Renal pelvis (tissue), 12 donors: ENCODE data around the gene NUP50. TPM values are rescaled to one million over a fixed set of nuclear protein-coding genes. Genes with fewer than 3 reads are reported as not detected.
A peak's percentile ranks its signal among the peaks of the same experiment; 100 is the strongest.

ENCODE experiments used
- DNase-seq: peaks from one replicate; pipeline ENCODE4 v3.0.0-alpha.2; 2013
- long read RNA-seq, 16 experiments: transcript quantifications; one replicate each; lab custom pipeline, GENCODE V29; 2026
- polyA plus RNA-seq, 3 donors: library from polyadenylated mRNA; unstranded; fragments of 120-200 nt; gene quantifications; one replicate each; pipeline ENCODE4 v1.2.1, GENCODE V29; 2013; ENCODE audit not compliant: insufficient read length in 3 of 3

Gene NUP50, protein sequence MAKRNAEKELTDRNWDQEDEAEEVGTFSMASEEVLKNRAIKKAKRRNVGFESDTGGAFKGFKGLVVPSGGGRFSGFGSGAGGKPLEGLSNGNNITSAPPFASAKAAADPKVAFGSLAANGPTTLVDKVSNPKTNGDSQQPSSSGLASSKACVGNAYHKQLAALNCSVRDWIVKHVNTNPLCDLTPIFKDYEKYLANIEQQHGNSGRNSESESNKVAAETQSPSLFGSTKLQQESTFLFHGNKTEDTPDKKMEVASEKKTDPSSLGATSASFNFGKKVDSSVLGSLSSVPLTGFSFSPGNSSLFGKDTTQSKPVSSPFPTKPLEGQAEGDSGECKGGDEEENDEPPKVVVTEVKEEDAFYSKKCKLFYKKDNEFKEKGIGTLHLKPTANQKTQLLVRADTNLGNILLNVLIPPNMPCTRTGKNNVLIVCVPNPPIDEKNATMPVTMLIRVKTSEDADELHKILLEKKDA
- 10 to 100 TPM; 48.0 to 59.3 (median 52.8) TPM for polyA plus RNA-seq
- long read RNA-seq, donor 1, full-length matches to known transcripts: 10 of 10 reads
- long read RNA-seq, donor 1, partial matches to known transcripts: 0 of 10 reads
- long read RNA-seq, donor 1, other reads (novel, unspliced or antisense): 0 of 10 reads
- long read RNA-seq, donor 2, full-length matches to known transcripts: 11 of 11 reads
- long read RNA-seq, donor 2, partial matches to known transcripts: 0 of 11 reads
- long read RNA-seq, donor 2, other reads (novel, unspliced or antisense): 0 of 11 reads
- long read RNA-seq, donor 3, full-length matches to known transcripts: 8 of 14 reads
- long read RNA-seq, donor 3, partial matches to known transcripts: 6 of 14 reads
- long read RNA-seq, donor 3, other reads (novel, unspliced or antisense): 0 of 14 reads
- long read RNA-seq, donor 4, full-length matches to known transcripts: 3 of 3 reads
- long read RNA-seq, donor 4, partial matches to known transcripts: 0 of 3 reads
- long read RNA-seq, donor 4, other reads (novel, unspliced or antisense): 0 of 3 reads
- long read RNA-seq, donor 5, full-length matches to known transcripts: 5 of 5 reads
- long read RNA-seq, donor 5, partial matches to known transcripts: 0 of 5 reads
- long read RNA-seq, donor 5, other reads (novel, unspliced or antisense): 0 of 5 reads
- long read RNA-seq, donor 6, full-length matches to known transcripts: 16 of 16 reads
- long read RNA-seq, donor 6, partial matches to known transcripts: 0 of 16 reads
- long read RNA-seq, donor 6, other reads (novel, unspliced or antisense): 0 of 16 reads
- long read RNA-seq, donor 7, full-length matches to known transcripts: 4 of 27 reads
- long read RNA-seq, donor 7, partial matches to known transcripts: 23 of 27 reads
- long read RNA-seq, donor 7, other reads (novel, unspliced or antisense): 0 of 27 reads
- long read RNA-seq, donor 8, full-length matches to known transcripts: 2 of 2 reads
- long read RNA-seq, donor 8, partial matches to known transcripts: 0 of 2 reads
- long read RNA-seq, donor 8, other reads (novel, unspliced or antisense): 0 of 2 reads
- long read RNA-seq, donor 9, full-length matches to known transcripts: 9 of 19 reads
- long read RNA-seq, donor 9, partial matches to known transcripts: 10 of 19 reads
- long read RNA-seq, donor 9, other reads (novel, unspliced or antisense): 0 of 19 reads
- long read RNA-seq, donor 10, full-length matches to known transcripts: 6 of 16 reads
- long read RNA-seq, donor 10, partial matches to known transcripts: 10 of 16 reads
- long read RNA-seq, donor 10, other reads (novel, unspliced or antisense): 0 of 16 reads
- long read RNA-seq, donor 11, full-length matches to known transcripts: 5 of 5 reads
- long read RNA-seq, donor 11, partial matches to known transcripts: 0 of 5 reads
- long read RNA-seq, donor 11, other reads (novel, unspliced or antisense): 0 of 5 reads
- long read RNA-seq, donor 12, full-length matches to known transcripts: 14 of 14 reads
- long read RNA-seq, donor 12, partial matches to known transcripts: 0 of 14 reads
- long read RNA-seq, donor 12, other reads (novel, unspliced or antisense): 0 of 14 reads
- long read RNA-seq, donor 13, full-length matches to known transcripts: 4 of 4 reads
- long read RNA-seq, donor 13, partial matches to known transcripts: 0 of 4 reads
- long read RNA-seq, donor 13, other reads (novel, unspliced or antisense): 0 of 4 reads
- long read RNA-seq, donor 14, full-length matches to known transcripts: 16 of 46 reads
- long read RNA-seq, donor 14, partial matches to known transcripts: 30 of 46 reads
- long read RNA-seq, donor 14, other reads (novel, unspliced or antisense): 0 of 46 reads
- long read RNA-seq, donor 15, full-length matches to known transcripts: 15 of 15 reads
- long read RNA-seq, donor 15, partial matches to known transcripts: 0 of 15 reads
- long read RNA-seq, donor 15, other reads (novel, unspliced or antisense): 0 of 15 reads
- long read RNA-seq, donor 16, full-length matches to known transcripts: 6 of 82 reads
- long read RNA-seq, donor 16, partial matches to known transcripts: 76 of 82 reads
- long read RNA-seq, donor 16, other reads (novel, unspliced or antisense): 0 of 82 reads

DNA sequence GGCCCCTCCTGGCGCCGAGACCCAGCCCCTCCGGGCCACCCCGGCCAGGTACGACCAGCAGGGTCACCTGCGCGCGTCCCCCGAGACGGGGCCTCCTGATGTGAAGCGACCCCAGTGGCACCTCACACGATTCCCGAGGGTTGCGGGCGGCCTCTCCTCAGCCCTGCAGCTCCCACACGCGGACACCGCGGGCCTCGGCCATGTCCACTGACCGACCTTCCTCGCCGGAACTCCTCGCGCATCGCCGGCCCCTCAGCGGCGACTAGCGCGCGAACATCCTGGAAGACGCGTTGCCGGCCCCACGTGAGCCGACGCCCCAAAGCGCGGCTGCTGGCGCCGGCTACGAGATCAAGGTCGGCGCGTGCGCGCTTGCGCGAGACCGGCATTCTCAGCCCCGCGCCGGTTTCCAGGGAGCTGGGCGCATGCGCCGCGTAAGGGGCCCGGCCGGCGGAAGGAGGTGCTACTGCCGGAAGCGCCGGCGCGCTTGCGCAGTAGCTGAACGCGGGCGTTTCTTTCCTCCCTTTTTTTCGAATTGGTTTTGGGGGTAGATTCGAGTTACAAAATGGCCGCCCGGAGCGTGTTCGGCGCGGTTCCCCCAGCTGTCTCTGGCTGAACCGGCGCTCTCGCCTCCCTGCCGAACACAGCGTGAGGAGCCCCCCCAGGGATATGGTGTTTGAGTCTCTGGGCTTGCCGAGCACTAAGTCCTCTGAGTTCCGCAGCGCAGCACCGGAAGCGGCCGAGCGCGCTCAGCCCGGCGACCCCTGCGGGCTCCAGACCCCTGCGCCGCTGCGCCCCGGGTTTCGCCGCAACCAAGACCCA lies at the start of gene NUP50:
Gene NUP50, plus strand, starts transcription at position 475 of the 819 bp plus-strand sequence. CDS start 4,253 bp downstream, outside the sequence.
- DNase-seq: peak; percentile 94

DNA sequence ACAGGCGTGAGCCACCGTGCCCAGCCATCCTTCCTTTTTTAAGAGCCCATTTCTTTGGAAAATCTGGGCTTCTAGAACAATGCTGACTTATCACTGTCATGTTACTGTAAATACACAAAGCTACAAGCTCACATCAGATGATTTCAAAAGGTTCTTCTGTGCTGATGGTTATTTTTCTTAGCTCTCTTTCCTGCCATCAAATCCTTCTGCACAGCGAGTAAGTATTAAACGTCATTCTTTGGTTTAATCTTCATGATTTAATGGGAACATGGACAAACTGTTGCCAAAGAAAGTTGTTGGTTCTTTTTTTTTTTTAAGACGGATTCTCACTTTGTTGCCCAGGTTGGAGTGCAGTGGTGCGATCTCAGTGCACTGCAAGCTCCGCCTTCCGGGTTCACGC lies 43.3 kb upstream of the NUP50 start:
- DNase-seq: no peak

DNA sequence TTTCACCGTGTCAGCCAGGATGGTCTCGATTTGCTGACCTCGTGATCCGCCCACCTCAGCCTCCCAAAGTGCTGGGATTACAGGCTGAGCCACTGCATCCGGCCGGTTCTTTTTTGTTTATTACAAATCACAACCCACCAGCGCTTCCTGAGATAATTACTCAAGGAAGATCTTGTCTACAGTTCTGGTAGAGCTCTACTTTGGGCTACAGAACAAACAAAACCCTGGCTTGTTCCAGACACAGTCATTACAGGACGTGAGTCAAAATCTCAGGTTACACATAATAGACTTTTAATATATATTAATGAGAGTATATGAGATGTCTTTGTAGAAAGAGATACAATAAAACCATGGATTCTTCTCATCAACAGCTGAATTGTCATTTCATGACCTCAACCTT lies 42.8 kb upstream of the NUP50 start:
- DNase-seq: no peak

DNA sequence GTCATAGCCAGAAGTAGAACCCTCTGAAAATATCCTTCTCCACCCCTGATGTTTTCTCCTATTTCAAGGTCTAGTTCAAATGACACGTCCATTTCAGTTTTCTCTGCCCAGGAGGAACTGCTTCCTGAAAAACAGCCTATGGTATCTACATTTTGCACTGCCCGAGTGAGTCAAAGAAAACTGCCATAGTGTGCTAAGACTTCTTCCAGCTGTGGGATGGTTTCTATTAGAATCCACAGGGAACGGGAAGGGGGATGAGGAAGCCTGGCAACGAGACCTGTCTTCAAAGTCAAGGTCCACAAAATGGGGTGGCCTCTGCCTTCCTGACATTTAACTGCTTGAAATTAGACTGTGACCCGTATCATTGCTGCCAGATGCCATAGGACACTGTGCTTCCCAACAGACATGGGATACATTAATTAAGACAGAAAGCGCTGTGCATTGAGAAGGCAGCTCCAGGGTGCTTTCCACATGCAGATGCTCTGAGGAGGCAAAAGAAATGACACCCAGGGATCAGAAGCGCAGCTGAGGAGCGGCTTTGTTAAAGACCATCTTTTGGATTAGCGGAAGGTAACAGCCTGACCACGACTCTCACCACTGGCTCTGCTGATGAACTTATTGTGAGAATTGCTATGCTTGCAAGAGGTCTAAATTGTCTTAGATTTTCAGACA lies 39.4 kb upstream of the NUP50 start:
- no peak for DNase-seq

DNA sequence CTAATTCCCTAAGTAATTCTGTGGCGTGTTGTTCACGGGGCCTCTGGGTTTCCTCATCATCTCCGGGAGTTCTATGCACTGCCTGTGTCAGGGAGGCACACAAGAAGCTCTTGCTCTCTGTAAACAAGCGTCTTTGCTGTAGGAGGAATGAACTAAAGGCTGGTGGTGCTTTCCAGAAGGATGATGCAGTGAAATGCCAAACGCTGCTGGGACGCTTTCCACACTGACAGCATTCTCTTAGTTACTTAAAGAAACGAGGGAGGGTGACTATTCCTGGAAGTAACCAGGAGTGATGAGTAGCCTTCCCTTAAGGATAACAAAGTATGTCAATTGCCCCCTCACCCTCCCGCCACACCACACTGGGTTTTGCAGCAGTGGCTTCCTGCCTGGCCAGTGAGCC lies 38.5 kb upstream of the NUP50 start:
- DNase-seq: no peak

DNA sequence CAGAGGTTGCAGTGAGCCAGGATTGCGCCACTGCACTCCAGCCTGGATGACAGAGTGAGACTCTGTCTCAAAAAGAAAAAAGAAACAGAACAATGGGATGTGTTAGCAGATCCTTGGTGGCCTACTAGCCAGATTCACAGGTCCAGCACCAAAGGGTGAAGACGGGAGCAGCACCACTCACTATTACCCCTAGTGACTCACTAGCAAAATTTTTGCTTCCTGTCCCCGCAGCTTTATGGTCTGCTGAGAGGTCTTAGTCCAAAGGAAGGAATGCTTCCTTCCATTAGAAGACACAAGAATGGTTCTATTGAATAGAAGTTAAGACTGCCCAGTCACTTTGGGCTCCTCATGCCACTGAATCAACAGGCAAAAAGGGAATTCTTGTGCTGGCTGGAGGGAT lies 35.9 kb upstream of the NUP50 start:
- no peak for DNase-seq

DNA sequence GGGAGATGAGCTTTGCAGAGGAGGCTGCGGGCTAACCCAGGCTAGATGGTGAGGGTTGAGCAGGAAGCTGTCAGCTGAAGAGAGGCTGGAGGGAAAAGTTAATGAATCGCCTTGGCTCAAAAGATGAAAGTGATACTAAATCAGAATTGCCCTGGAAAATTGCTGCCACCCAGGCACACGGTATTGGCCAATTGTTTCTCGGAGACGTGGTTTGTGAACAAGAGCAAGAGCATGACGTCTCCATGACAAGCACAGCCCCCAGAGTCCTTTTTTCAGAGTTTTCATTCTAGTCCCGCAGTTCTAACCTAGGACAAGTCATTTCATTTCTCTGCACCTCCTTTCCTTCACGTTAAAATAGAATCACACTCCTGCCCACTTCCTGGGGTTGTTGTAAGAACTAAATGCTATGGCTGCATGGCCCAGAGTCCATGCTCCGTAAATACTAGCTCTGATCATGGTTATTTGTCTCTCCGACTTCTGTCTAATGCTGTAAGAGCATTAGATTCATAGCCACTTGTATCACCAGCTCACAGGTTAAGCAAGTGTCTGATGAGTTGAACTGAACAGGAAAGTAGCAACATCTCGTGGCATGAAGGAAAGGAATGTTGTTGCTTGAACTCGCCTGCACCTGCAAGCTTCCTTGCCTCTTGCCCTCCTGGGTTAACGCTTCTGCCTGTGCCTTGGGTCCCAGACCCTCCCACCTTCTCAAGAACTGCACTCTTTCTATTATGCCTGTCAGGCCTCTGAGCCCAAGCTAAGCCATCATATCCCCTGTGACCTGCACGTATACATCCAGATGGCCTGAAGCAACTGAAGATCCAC lies 33.8 kb upstream of the NUP50 start:
- no peak for DNase-seq

DNA sequence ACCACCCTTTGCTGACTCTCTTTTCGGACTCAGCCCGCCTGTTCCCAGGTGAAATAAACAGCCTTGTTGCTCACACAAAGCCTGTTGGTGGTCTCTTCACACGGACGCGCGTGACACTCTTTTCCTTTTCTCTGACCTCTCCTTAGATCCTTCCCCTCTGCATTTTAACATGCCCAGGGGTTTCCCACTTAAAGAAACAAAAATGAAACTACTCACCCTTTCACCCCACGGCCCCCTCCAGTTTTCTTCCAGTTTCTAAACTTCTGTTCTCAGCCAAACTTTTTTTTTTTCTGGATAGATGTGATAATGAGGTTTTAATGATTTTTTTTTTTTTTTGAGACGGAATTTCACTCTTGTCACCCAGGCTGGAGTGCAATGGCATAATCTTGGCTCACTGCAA lies 32.8 kb upstream of the NUP50 start:
- DNase-seq: no peak

DNA sequence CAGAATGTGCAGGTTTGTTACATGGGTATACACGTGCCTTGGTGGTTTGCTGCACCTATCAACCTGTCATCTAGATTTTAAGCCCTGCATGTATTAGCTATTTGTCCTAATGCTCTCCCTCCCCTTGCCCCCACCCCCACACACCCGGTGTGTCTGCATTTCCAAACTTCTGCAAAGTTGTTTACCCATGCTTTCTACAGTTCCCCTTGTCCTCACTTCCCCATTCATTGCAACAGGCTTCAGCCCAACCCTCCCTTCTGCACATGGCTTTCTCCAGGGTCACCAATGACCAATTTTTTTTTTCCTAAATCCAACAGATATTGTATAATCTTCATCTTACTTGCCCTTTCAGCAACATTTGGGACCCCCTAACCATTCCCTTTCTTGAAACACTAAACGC lies 32.0 kb upstream of the NUP50 start:
- DNase-seq: no peak

DNA sequence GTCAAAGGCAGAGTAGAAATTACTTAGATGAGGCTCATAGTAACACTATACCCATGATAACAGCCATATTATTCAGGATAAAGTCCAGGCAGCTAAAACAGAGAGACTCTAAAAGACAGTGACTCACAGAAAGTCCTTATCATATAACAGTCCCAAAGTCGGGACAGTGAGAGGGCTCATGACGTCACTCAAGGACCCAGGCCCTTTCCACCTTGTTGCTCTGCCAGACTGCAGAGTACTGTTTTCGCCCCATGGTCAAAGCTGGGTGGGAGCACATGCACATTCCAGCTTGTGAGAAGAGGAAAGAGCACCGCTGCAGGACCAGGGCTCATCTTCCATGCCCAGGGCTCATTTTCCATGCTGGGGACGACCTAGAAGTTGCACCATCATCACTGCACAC lies 29.4 kb upstream of the NUP50 start:
- no peak for DNase-seq

DNA sequence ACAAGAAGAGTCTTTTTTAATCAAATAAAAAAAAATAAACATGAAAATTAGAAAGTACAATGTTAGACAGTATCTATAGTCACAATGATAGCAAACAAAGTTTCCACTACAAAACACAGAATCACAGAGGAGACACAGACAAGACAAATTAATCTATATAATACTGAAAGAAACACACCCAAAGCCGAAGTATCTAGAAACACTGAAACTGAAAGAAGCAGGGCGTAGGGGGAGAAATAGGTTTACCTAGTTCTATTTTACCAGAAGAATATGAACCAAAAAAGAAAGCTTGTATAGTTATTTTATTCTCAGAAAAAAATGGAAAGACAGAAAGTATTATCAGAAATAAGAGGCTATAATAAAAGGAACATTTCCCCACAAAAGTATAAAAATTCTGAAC lies 27.1 kb upstream of the NUP50 start:
- no peak for DNase-seq

DNA sequence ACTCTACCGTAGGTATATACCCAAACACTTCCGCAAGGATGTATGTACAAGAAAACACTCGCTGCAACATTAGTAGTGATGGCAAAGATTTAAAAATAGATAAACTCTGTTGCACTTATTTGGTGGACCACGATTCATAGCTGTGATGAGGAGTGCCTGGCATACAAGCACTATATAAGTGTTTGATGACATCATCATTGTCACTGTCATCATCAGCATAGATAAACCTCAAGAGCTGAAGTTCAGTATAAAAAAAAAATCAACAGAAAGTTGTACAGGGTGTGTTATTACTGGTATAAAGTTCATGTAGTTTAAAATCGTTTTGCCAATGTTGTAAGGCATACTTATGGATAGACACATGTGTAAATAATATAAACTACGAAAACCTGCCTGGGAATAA lies 24.0 kb upstream of the NUP50 start:
- DNase-seq: no peak

DNA sequence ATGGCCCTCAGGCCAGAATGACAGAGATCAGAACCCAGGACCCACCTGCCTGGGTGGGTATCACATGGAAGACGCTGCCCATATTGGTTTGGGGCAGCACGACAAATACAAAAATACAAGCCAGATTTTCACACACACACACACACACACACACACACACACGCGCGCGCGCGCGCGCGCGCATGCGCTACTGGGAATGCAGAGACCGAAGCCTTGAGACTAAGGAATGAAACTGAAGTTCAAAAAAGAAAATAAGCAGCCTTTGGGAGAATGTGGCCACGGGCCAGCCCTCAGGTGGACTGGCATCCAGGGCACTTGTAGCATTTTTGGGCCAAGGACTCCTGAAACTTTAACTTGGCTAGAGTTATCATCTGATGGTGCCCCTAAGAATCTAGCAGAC lies 21.3 kb upstream of the NUP50 start:
- no peak for DNase-seq

DNA sequence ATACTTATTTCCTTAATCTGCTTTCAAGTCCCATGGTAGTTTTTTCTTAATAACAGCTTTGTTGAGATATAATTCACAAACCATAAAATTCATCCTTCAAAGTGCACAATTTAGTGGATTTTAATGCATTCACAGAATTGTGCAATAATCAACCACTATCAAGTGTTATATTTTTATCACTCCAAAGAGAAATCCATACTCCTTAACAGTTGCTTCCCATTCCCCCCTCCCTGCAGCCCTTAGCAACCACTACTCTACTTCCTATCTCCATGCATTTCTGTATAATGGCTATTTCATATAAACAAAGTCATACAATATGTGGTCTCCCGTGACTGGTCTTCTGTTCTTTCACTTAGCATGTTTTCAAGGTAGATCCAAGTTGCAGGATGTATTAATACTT lies 18.8 kb upstream of the NUP50 start:
- no peak for DNase-seq

DNA sequence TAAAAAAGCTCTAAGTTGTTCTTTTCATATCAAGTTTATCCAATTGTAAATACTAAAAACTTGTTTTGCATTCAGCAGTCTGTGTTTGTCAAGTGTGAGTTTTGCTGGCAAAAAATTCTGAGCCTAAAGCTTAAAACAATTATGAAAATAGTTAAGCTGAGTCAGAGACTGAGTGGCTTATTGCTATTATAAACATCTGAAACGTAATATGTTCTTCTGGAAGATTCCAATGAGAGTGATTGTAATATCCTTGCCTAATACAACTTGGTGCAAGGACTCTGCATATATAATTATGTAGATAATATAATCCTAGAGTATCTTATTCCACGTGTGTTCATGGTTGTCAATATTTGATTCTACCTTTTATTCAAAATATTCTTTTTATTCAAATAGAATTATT lies 14.1 kb upstream of the NUP50 start:
- DNase-seq: no peak

DNA sequence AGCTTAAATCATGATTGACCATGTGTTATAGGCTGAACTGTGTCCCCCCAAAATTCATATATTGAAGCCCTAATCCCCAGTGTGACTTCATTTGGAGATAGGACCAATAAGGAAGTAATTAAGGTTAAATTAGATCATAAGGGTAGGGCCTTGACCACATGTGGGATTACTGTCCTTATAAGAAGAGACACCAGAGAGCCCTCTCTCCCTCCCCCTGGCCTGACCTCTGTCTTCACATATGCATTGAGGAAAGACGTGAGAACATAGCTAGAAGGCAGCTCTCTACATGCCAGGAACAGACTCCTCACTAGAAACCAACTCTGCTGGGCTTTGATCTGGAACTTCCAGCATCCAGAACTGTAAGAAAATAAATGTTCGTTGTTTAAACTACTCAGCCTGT lies 13.6 kb upstream of the NUP50 start:
- no peak for DNase-seq

DNA sequence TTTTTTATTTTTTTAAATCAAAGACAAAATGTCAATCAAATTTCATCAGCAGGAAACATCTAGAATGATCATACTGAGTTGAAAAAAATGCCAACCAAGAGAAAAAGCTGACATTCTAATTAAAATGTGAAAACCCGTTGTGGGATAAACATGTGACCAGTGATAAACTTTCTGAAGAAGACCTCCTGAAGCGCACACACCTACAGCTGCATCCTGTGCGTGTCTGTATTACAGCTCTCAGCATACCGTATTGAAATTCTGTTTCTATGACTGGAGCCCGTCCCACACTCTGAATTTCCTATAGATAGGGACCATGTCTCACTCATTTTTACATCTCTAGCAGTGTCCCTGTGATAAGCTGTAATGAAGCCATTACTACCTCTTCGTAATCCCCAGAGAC lies 12.2 kb upstream of the NUP50 start:
- DNase-seq: no peak
